ENCODE data around the gene PRR12. TPM values are rescaled to one million over a fixed set of nuclear protein-coding genes. Genes with fewer than 3 reads are reported as not detected.

Gene PRR12
- total and polyA plus RNA-seq, 4 donors = 0.86 to 3.5 (median 2.8) TPM

DNA sequence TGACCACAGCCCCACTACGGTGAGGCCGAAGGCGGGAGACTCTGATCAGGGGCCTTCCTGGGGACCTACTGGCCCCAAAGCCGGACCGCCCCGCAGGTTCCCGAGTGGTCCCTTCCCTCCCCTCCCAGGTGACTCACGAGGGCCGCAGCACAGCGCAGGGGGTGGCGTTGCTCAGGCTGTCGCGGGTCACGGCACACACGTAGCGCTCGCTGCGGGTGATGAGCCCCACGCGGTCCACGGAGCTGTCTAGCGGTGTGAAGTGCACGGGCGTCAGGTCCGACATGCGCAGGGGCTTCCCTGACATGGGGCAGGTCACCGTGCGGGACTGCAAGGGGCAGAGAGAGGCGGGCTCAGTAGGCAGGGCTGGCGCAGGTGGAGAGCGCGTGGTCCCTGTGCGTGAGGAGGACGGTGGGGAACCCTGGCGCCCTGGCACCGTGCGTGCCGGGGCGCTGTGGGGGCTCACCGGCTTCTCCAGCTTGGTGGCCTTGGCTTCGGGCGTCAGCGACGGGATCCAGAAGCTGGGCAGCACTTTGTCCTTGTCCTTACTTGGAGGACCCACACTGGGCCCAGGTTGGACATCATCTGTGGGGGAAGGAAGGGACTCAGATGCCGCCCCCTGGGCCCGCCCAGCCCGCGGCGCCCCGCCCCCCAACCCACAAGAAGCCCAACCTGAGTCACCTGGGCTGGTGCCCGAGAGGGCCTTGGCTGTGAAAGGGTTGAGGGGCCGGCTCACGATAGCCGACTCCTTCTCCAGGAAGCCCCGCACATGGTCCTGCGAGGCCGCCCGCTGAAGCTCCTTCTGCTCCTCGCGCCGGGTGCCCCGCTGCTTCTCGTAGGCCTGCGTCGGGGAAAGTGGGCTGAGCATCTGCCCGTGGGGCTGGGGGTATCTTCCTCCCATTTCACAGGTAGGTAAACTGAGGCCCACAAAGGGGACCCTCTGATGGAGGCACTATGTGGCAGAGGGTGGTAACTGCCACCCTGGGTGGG is 34.3 kb upstream of the PRR12 start (continued):
- TF ChIP-seq, protein P1, sequence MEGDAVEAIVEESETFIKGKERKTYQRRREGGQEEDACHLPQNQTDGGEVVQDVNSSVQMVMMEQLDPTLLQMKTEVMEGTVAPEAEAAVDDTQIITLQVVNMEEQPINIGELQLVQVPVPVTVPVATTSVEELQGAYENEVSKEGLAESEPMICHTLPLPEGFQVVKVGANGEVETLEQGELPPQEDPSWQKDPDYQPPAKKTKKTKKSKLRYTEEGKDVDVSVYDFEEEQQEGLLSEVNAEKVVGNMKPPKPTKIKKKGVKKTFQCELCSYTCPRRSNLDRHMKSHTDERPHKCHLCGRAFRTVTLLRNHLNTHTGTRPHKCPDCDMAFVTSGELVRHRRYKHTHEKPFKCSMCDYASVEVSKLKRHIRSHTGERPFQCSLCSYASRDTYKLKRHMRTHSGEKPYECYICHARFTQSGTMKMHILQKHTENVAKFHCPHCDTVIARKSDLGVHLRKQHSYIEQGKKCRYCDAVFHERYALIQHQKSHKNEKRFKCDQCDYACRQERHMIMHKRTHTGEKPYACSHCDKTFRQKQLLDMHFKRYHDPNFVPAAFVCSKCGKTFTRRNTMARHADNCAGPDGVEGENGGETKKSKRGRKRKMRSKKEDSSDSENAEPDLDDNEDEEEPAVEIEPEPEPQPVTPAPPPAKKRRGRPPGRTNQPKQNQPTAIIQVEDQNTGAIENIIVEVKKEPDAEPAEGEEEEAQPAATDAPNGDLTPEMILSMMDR (IDR thresholded peaks at IDR 0.05; ENCODE audit: low read depth, low read length, missing input control) = no peak
- TF ChIP-seq TAF1 (conservative IDR thresholded peaks at IDR 0.05) = no peak

DNA sequence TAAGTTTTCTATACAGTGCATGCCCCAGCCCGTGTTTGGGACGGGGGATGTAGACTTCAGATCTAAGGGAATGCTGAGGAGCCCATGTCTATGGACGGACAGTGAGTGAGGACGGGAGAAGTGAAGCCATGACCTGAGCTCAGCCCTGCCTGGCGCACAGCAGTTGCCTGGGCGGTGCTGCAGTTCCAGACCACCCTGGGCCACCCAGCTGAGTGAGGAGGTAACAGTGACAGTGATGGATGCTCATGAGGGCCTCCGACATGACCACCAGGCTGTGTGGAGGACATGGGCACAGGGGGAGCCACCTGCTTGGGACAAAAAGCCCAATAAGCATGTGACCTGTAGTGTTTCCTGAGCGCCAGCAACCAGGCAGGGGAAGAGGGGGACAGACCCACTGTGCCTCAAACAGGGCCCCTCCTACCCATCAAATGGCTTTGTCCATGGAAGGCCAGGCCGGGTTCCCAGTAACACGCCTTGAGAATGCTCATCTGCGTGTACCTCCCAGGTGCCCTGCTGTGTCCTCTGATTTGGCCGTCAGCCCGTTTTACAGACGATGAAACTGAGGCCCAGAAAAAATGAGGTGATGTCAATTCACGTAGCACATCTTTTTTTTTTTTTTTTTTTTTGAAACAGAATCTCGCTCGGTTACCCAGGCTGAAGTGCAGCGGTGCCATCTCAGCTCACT is 33.2 kb upstream of the PRR12 start:
- Histone ChIP-seq H3K9ac (ENCODE audit: low read depth in 1 of 2, low read length in 2 of 2) (no peak overlapping the region), H3K36me3 (ENCODE audit: control insufficient read depth in 4 of 4, insufficient read depth in 3 of 4, low read depth in 1 of 4, low read length in 3 of 4) (peaks cover 5 to 39% (median 16%) of the 10 kb centered on the region in 4 donors)
- WGBS = 94% methylated on average over 18 of the region's 18 CpGs

More for the DNA sequence above, 33.2 kb upstream of the PRR12 start:
- DNase-seq (ENCODE audit: low spot score) = no peak
- Histone ChIP-seq H3K27me3 (ENCODE audit: control insufficient read depth in 4 of 4, insufficient read depth in 4 of 4, low read length in 3 of 4) (no peaks in the 10 kb centered on the region), H3K9me3 (ENCODE audit: control insufficient read depth in 4 of 4, low read length in 3 of 4) (no peaks in the 10 kb centered on the region), H3K4me3 (ENCODE audit: low read depth in 1 of 3, low read length in 3 of 3) (no peak overlapping the region), H3K27ac (ENCODE audit: low read depth in 1 of 2, low read length in 2 of 2) (no peak overlapping the region), H3K4me1 (ENCODE audit: control insufficient read depth in 4 of 4, insufficient read depth in 4 of 4, low read length in 3 of 4) (peaks cover 0 to 15% (median 10%) of the 10 kb centered on the region in 4 donors)
- TF ChIP-seq, protein P1 (IDR thresholded peaks at IDR 0.05; ENCODE audit: low read depth, low read length, missing input control) = no peak
- no peak for TF ChIP-seq NR2F2 (IDR thresholded peaks at IDR 0.05)
- no peak for TF ChIP-seq FOXA1 (IDR thresholded peaks at IDR 0.05)
- TF ChIP-seq TAF1 (conservative IDR thresholded peaks at IDR 0.05) = no peak
- TF ChIP-seq SP1 (IDR thresholded peaks at IDR 0.05) = no peak
- TF ChIP-seq, protein P2, sequence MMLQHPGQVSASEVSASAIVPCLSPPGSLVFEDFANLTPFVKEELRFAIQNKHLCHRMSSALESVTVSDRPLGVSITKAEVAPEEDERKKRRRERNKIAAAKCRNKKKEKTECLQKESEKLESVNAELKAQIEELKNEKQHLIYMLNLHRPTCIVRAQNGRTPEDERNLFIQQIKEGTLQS (IDR thresholded peaks at IDR 0.05) = no peak
- no peak for TF ChIP-seq HNF4G (IDR thresholded peaks at IDR 0.05)
- no peak for TF ChIP-seq EGR1 (IDR thresholded peaks at IDR 0.05; ENCODE audit: low read depth in 2 of 2)
- no peak for TF ChIP-seq GABPA (IDR thresholded peaks at IDR 0.05 in 1 of 2, conservative IDR thresholded peaks at IDR 0.05 in 1 of 2)
- no peak for TF ChIP-seq JUND (IDR thresholded peaks at IDR 0.05)
- TF ChIP-seq YY1 (IDR thresholded peaks at IDR 0.05) = no peak
- TF ChIP-seq RAD21 (IDR thresholded peaks at IDR 0.05) = no peak
- no peak for TF ChIP-seq RXRA (IDR thresholded peaks at IDR 0.05)
- TF ChIP-seq HNF4A (conservative IDR thresholded peaks at IDR 0.05) = no peak
- TF ChIP-seq FOXA2 (IDR thresholded peaks at IDR 0.05) = no peak
- TF ChIP-seq, protein P3, sequence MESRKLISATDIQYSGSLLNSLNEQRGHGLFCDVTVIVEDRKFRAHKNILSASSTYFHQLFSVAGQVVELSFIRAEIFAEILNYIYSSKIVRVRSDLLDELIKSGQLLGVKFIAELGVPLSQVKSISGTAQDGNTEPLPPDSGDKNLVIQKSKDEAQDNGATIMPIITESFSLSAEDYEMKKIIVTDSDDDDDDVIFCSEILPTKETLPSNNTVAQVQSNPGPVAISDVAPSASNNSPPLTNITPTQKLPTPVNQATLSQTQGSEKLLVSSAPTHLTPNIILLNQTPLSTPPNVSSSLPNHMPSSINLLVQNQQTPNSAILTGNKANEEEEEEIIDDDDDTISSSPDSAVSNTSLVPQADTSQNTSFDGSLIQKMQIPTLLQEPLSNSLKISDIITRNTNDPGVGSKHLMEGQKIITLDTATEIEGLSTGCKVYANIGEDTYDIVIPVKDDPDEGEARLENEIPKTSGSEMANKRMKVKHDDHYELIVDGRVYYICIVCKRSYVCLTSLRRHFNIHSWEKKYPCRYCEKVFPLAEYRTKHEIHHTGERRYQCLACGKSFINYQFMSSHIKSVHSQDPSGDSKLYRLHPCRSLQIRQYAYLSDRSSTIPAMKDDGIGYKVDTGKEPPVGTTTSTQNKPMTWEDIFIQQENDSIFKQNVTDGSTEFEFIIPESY (IDR thresholded peaks at IDR 0.05) = no peak
- TF ChIP-seq, protein P4, sequence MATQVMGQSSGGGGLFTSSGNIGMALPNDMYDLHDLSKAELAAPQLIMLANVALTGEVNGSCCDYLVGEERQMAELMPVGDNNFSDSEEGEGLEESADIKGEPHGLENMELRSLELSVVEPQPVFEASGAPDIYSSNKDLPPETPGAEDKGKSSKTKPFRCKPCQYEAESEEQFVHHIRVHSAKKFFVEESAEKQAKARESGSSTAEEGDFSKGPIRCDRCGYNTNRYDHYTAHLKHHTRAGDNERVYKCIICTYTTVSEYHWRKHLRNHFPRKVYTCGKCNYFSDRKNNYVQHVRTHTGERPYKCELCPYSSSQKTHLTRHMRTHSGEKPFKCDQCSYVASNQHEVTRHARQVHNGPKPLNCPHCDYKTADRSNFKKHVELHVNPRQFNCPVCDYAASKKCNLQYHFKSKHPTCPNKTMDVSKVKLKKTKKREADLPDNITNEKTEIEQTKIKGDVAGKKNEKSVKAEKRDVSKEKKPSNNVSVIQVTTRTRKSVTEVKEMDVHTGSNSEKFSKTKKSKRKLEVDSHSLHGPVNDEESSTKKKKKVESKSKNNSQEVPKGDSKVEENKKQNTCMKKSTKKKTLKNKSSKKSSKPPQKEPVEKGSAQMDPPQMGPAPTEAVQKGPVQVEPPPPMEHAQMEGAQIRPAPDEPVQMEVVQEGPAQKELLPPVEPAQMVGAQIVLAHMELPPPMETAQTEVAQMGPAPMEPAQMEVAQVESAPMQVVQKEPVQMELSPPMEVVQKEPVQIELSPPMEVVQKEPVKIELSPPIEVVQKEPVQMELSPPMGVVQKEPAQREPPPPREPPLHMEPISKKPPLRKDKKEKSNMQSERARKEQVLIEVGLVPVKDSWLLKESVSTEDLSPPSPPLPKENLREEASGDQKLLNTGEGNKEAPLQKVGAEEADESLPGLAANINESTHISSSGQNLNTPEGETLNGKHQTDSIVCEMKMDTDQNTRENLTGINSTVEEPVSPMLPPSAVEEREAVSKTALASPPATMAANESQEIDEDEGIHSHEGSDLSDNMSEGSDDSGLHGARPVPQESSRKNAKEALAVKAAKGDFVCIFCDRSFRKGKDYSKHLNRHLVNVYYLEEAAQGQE (IDR thresholded peaks at IDR 0.05) = no peak
- TF ChIP-seq, protein P5, sequence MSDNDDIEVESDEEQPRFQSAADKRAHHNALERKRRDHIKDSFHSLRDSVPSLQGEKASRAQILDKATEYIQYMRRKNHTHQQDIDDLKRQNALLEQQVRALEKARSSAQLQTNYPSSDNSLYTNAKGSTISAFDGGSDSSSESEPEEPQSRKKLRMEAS (IDR thresholded peaks at IDR 0.05) = no peak

All from liver (tissue), 9 donors.